ENCODE measurements around the gene CRIM1. TPM values are rescaled to one million over a fixed set of nuclear protein-coding genes. Genes with fewer than 3 reads are reported as not detected.

The CRIM1 gene
- polyA plus RNA-seq, 3 donors = 80.0 to 88.5 (median 84.1) TPM

- DNase-seq = no peak
Observed at GRCh38 chr2:36478332-36478738, 122.8 kb downstream of the CRIM1 start.

- DNase-seq = no peak
Observed at GRCh38 chr2:36478999-36479398, 123.4 kb downstream of the CRIM1 start.

GRCh38 chr2:36479406-36479805, 123.8 kb downstream of the CRIM1 start:
- no peak for DNase-seq

- DNase-seq = no peak
Observed at GRCh38 chr2:36480028-36480427, 124.5 kb downstream of the CRIM1 start.

- DNase-seq = no peak
Observed at GRCh38 chr2:36480636-36481035, 125.1 kb downstream of the CRIM1 start.

GRCh38 chr2:36481709-36482108, 126.1 kb downstream of the CRIM1 start:
- DNase-seq = no peak

GRCh38 chr2:36482576-36483214, 127.1 kb downstream of the CRIM1 start:
- DNase-seq = no peak

- no peak for DNase-seq
Observed at GRCh38 chr2:36483290-36483689, 127.7 kb downstream of the CRIM1 start.

GRCh38 chr2:36484454-36484853, 128.9 kb downstream of the CRIM1 start:
- DNase-seq = no peak

GRCh38 chr2:36485521-36485920, 129.9 kb downstream of the CRIM1 start:
- no peak for DNase-seq

GRCh38 chr2:36486521-36487044, 131.0 kb downstream of the CRIM1 start:
- DNase-seq = peak; percentile 36

GRCh38 chr2:36487947-36488346, 132.4 kb downstream of the CRIM1 start:
- DNase-seq = no peak

GRCh38 chr2:36489281-36489680, 133.7 kb downstream of the CRIM1 start:
- no peak for DNase-seq

GRCh38 chr2:36490749-36491148, 135.2 kb downstream of the CRIM1 start:
- no peak for DNase-seq

GRCh38 chr2:36492216-36492945, 136.8 kb downstream of the CRIM1 start:
- no peak for DNase-seq

- no peak for DNase-seq
Observed at GRCh38 chr2:36493306-36493705, 137.7 kb downstream of the CRIM1 start.

- no peak for DNase-seq
Observed at GRCh38 chr2:36497570-36498163, 142.1 kb downstream of the CRIM1 start.

GRCh38 chr2:36499128-36499820, 143.7 kb downstream of the CRIM1 start:
- no peak for DNase-seq

GRCh38 chr2:36500072-36500471, 144.5 kb downstream of the CRIM1 start:
- DNase-seq = no peak

- DNase-seq = no peak
Observed at GRCh38 chr2:36502081-36502480, 146.5 kb downstream of the CRIM1 start.

GRCh38 chr2:36507408-36507812, 151.8 kb downstream of the CRIM1 start:
- DNase-seq = peak; percentile 51

GRCh38 chr2:36509075-36509474, 153.5 kb downstream of the CRIM1 start:
- no peak for DNase-seq

Data from renal pelvis (tissue), 4 donors.